ENCODE results near the gene RASAL3. TPM values are rescaled to one million over a fixed set of nuclear protein-coding genes. Genes with fewer than 3 reads are reported as not detected.

RASAL3 gene
- total and polyA plus RNA-seq, 2 of the 4 experiments (the other 2 are of a cell fraction) = 0.07 TPM; not detected in 1

- Histone ChIP-seq H3K79me1 (ENCODE audit: low read depth in 1 of 2, low read length in 2 of 2) (no peaks in the 10 kb centered on the region), H2BK20ac (ENCODE audit: low read depth, low read length) (no peak within 1 kb of the TSS), H4K8ac (ENCODE audit: low read depth in 2 of 2, low read length in 2 of 2) (no peak within 1 kb of the TSS), H3K4ac (ENCODE audit: low read depth, low read length) (no peak within 1 kb of the TSS), H3K9me3 (ENCODE audit: control insufficient read depth, insufficient read depth, low read length) (no peaks in the 10 kb centered on the region), H4K20me1 (ENCODE audit: insufficient read depth, low read length) (no peaks in the 10 kb centered on the region), H3K14ac (replicated peaks; ENCODE audit: low read depth, low read length) (no peak within 1 kb of the TSS), H2BK120ac (ENCODE audit: low read depth, low read length) (no peak within 1 kb of the TSS), H2AK5ac (ENCODE audit: low read depth, low read length) (no peak within 1 kb of the TSS), H3K27ac (ENCODE audit: insufficient read depth, low read length) (no peak within 1 kb of the TSS), H3K23ac (ENCODE audit: low read depth, low read length) (no peak within 1 kb of the TSS), H2BK15ac (ENCODE audit: low read depth, low read length) (no peak within 1 kb of the TSS), H3K9ac (ENCODE audit: low read depth, low read length) (no peak within 1 kb of the TSS), H2AFZ (replicated peaks; ENCODE audit: low read length, poor library complexity) (peak within 1 kb of the TSS; percentile 32), H3K4me3 (ENCODE audit: insufficient read depth, low read depth, low read length) (no peak within 1 kb of the TSS), H2AK9ac (replicated peaks; ENCODE audit: low read depth, low read length, poor library complexity) (no peak within 1 kb of the TSS), H4K91ac (ENCODE audit: insufficient read depth, low read depth, low read length) (no peak within 1 kb of the TSS), H3K36me3 (ENCODE audit: control insufficient read depth, insufficient read depth, low read length) (no peaks in the 10 kb centered on the region), H3K18ac (ENCODE audit: low read depth, low read length) (no peak within 1 kb of the TSS), H3K9me1 (ENCODE audit: insufficient read depth, low read length) (no peaks in the 10 kb centered on the region; the same call in 1 of the 2 replicates), H3K27me3 (ENCODE audit: control insufficient read depth, insufficient read depth, low read length) (peaks cover 11% of the 10 kb centered on the region; the same call in 1 of the 2 replicates), H3K56ac (ENCODE audit: extremely low read depth, insufficient read depth, low read length) (no peak within 1 kb of the TSS), H3K4me2 (ENCODE audit: low read depth, low read length) (no peak within 1 kb of the TSS), H3K4me1 (ENCODE audit: control insufficient read depth, insufficient read depth, low read length) (no peaks in the 10 kb centered on the region), H2BK5ac (ENCODE audit: low read depth, low read length, poor library complexity, severe bottlenecking) (no peak within 1 kb of the TSS), H4K5ac (ENCODE audit: low read depth, low read length) (no peak within 1 kb of the TSS)
- CTCF ChIA-PET = no interaction called here
- in situ Hi-C loops (cut with MboI; ENCODE audit: low sequenced_read_pairs) = no loop called here
- ATAC-seq (ENCODE audit: low read depth) (no peak), DNase-seq (no peak)
- WGBS, 2 experiments (ENCODE audit: extremely low coverage in 2 of 2, insufficient read length in 1 of 2) = 1% methylated on average over 15 of the region's 52 CpGs; no CpG with 5 or more reads in 1 of the 2 experiments
- POLR2A ChIA-PET (ENCODE audit: unreplicated experiment) = no interaction called here
- no TSS peak for BruUV-seq (replicated peaks)
- intact Hi-C loops (cut with micrococcal nuclease) = no loop called here
- dilution Hi-C loops (cut with HindIII; ENCODE audit: low sequenced_read_pairs, unreplicated experiment) = no loop called here
- TF ChIP-seq MAZ (IDR thresholded peaks at IDR 0.05; ENCODE audit: borderline replicate concordance, low read depth, low read length) (no peak), RAD21 (IDR thresholded peaks at IDR 0.05; ENCODE audit: low read length) (no peak), RFX5 (IDR thresholded peaks at IDR 0.05; ENCODE audit: low read depth, low read length) (no peak), RCOR1 (IDR thresholded peaks at IDR 0.05; ENCODE audit: insufficient replicate concordance, low read length) (no peak), SMC3 (IDR thresholded peaks at IDR 0.05; ENCODE audit: low read depth, low read length) (no peak), CTCF (conservative IDR thresholded peaks at IDR 0.05; ENCODE audit: low read depth, low read length) (no peak), CHD1 (IDR thresholded peaks at IDR 0.05; ENCODE audit: low read depth, low read length) (no peak), ELK1 (IDR thresholded peaks at IDR 0.05; ENCODE audit: borderline replicate concordance, low read depth, low read length) (no peak), BHLHE40 (IDR thresholded peaks at IDR 0.05; ENCODE audit: low read depth, low read length) (no peak), POLR2A (IDR thresholded peaks at IDR 0.05; ENCODE audit: low read depth, low read length) (no peak), MAFK (IDR thresholded peaks at IDR 0.05; ENCODE audit: low read depth, low read length) (no peak), CEBPB (IDR thresholded peaks at IDR 0.05; ENCODE audit: low read depth, low read length) (no peak), MXI1 (IDR thresholded peaks at IDR 0.05; ENCODE audit: borderline replicate concordance, low read depth, low read length) (no peak), USF2 (IDR thresholded peaks at IDR 0.05; ENCODE audit: low read depth, low read length) (no peak), FOS (IDR thresholded peaks at IDR 0.05; ENCODE audit: low read depth, low read length) (no peak), NFE2L2 (IDR thresholded peaks at IDR 0.05; ENCODE audit: low read depth, low read length) (no peak)
These were observed 43.8 kb upstream of the RASAL3 start, which contains the start of gene CYP4F22 for GRCh38 chr19:15508035-15508710. Gene CYP4F22, plus strand, starts transcription at chr19:15508525. Its CDS starts 16,812 bp downstream, at chr19:15525337.
